Transverse colon (tissue), 4 donors: Measurements from ENCODE around the gene SARS2. TPM values are rescaled to one million over a fixed set of nuclear protein-coding genes. Genes with fewer than 3 reads are reported as not detected.

ENCODE experiments used
- DNase-seq: peaks from one replicate; pipeline ENCODE4 v3.0.0-alpha.2; 2019
- H3K27ac ChIP-seq, 4 donors: fragments of 200-600 bp; sonication (generic); 2 replicates each; pipeline ENCODE4 v1.5.1; 2016 to 2018; ENCODE audit warnings: inconsistent platforms in 4 of 4
- H3K27me3 ChIP-seq: fragments of 200-600 bp; sonication (generic); 2 replicates; pipeline ENCODE4 v1.5.1; 2017; ENCODE audit warnings: inconsistent platforms
- H3K36me3 ChIP-seq, 4 donors: fragments of 200-600 bp; sonication (generic); 2 replicates each; pipeline ENCODE4 v1.5.1; 2017 to 2019; ENCODE audit warnings: inconsistent platforms in 4 of 4
- H3K4me1 ChIP-seq, 4 donors: fragments of 200-600 bp; sonication (generic); 2 replicates each; pipeline ENCODE4 v1.5.1; 2017 to 2020; ENCODE audit warnings: inconsistent platforms in 4 of 4
- H3K4me3 ChIP-seq, 4 donors: fragments of 200-600 bp; sonication (generic); 1 replicate in 1 of 4; 2 replicates in 3 of 4; pipeline versions ENCODE4 v1.5.1 to v1.6.1; 2017 to 2019; ENCODE audit warnings: inconsistent platforms in 4 of 4
- H3K9me3 ChIP-seq, 2 donors: fragments of 200-600 bp; sonication (generic); 2 replicates each; pipeline ENCODE4 v1.5.1; 2017 to 2019; ENCODE audit warnings: inconsistent platforms in 2 of 2
- EP300 ChIP-seq: sonication (generic); formaldehyde crosslinking; IDR thresholded peaks from one replicate; pipeline ENCODE4 v1.6.1; 2017; ENCODE audit warnings: antibody characterized with exemption, low read depth
- POLR2A ChIP-seq: fragments of 450-650 bp; IDR thresholded peaks from one replicate; pipeline ENCODE4 v1.6.1; 2016; ENCODE audit warnings: antibody characterized with exemption, mild to moderate bottlenecking, moderate library complexity
- POLR2AphosphoS5 ChIP-seq, 3 donors: sonication (generic); formaldehyde crosslinking; IDR thresholded peaks; one replicate each; pipeline ENCODE4 v1.6.1; 2016; ENCODE audit warnings: antibody characterized with exemption in 3 of 3
- WGBS, 2 donors: methylation state at CpG; one replicate each; pipeline ENCODE4 v1.1.5; 2018; ENCODE audit warnings: low coverage in 1 of 2; 5-methylcytosine and 5-hydroxymethylcytosine counted together
- in situ Hi-C, 4 donors: fragments of 200-750 bp; cut with MboI; loops; one replicate each; pipeline versions ENCODE4 v1.15.0 to v1.15.1; 2017; ENCODE audit warnings: low sequenced_read_pairs in 3 of 4, low pct_ligation_motif_present in 1 of 4, low pct_unique_long_range_greater_than_20kb in 1 of 4
- intact Hi-C: fragments of 100-400 bp; cut with DNase I; formaldehyde crosslinking; loops from one replicate; pipeline ENCODE4 v1.15.1; 2023; ENCODE audit warnings: low total_unique reads
- total RNA-seq, 4 donors: library from RNA; depleted of rRNA; stranded (reverse); fragments of >200 nt; gene quantifications; one replicate each; pipeline ENCODE4 v1.1.0, GENCODE V29; 2016
- TF ChIP-seq, protein P1 (sequence below), 5 experiments: fragments of 200-600 bp in 3 of 5; fragments of 450-650 bp in 2 of 5; sonication (generic) in 3 of 5; IDR thresholded peaks; 1 replicate in 2 of 5; 2 replicates in 3 of 5; pipeline ENCODE4 v1.5.1; 2016 to 2017; ENCODE audit warnings: antibody characterized with exemption in 5 of 5, inconsistent platforms in 3 of 5, mild to moderate bottlenecking in 2 of 5, moderate library complexity in 1 of 5

The SARS2 gene
- total RNA-seq, 4 donors from 2014 or later, result 21.4 to 186 (median 42.7) TPM

DNA sequence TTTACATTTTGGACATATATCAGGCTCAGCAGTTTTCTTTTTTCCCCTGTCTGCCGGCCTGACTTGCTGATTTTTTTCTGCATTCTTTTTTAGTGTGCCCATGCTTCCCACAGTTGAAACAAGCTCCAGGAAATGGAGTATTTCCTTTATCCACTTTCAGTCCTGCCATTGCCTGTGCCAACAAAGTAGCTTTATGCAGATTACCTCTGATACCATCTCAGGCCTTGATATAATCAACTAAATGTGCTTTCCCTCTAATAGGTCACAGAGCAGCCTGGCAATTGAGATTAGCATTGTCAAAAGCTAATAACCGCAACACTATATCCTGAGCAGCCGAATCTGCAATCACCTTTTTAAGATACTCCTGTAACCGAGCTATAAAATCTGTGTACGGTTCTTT is 9.4 kb upstream of the SARS2 start:
- intact Hi-C loops, result no loop called here
- 60 to 75% methylated on average over 3 to 5 of the region's 5 CpGs for WGBS, 2 donors

DNA sequence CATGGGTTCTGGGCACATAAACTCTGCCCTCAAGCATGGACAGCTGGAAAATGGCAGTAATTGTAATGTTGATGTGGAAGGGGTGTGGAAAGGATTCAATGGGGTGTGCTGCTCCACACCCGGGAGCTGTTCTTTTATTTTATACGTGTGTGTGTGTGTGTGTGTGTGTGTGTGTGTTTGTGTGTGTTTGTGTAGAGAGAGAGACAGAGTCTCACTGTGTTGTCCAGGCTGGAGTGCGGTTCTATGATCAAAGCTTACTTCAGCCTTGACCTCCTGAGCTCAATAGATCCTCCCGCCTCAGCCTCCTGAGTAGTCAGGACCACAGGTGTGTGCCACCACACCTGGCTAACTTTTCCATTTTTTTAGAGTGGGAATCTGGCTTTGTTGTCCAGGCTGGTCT is 3.0 kb upstream of the SARS2 start:
- no peak overlapping the region for H3K4me3 ChIP-seq
- H3K9me3 ChIP-seq, result no peaks in the 10 kb centered on the region
- in situ Hi-C loops (loop anchor here in 3 of 4 donors (25.0 kb wide), 2 partner anchors 396 to 521 kb away; partner anchors contain the start of gene FAM98C (in 2 of the 3)), intact Hi-C loops (no loop called here)
- no peak for DNase-seq
- no peak overlapping the region for H3K27ac ChIP-seq
- H3K27me3 ChIP-seq, result no peaks in the 10 kb centered on the region
- no peaks in the 10 kb centered on the region for H3K36me3 ChIP-seq
- 67% methylated on average over 4 of the region's 4 CpGs; no CpG with 5 or more reads in 1 of the 2 donors for WGBS, 2 donors
- H3K4me1 ChIP-seq, result peaks cover 7 to 19% (median 13%) of the 10 kb centered on the region in 4 donors
- TF ChIP-seq POLR2AphosphoS5 (IDR thresholded peaks at IDR 0.05), result no peak
- TF ChIP-seq POLR2A, result no peak
- TF ChIP-seq EP300, result no peak
- TF ChIP-seq, protein P1, sequence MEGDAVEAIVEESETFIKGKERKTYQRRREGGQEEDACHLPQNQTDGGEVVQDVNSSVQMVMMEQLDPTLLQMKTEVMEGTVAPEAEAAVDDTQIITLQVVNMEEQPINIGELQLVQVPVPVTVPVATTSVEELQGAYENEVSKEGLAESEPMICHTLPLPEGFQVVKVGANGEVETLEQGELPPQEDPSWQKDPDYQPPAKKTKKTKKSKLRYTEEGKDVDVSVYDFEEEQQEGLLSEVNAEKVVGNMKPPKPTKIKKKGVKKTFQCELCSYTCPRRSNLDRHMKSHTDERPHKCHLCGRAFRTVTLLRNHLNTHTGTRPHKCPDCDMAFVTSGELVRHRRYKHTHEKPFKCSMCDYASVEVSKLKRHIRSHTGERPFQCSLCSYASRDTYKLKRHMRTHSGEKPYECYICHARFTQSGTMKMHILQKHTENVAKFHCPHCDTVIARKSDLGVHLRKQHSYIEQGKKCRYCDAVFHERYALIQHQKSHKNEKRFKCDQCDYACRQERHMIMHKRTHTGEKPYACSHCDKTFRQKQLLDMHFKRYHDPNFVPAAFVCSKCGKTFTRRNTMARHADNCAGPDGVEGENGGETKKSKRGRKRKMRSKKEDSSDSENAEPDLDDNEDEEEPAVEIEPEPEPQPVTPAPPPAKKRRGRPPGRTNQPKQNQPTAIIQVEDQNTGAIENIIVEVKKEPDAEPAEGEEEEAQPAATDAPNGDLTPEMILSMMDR (IDR thresholded peaks at IDR 0.05), result no peak

More for the DNA sequence above, 9.4 kb upstream of the SARS2 start:
- no peak for DNase-seq
- no peaks in the 10 kb centered on the region for H3K36me3 ChIP-seq
- no peak overlapping the region for H3K27ac ChIP-seq
- no peaks in the 10 kb centered on the region for H3K9me3 ChIP-seq
- TF ChIP-seq POLR2AphosphoS5 (IDR thresholded peaks at IDR 0.05), result no peak
- TF ChIP-seq, protein P1 (IDR thresholded peaks at IDR 0.05), result no peak
- no peak for TF ChIP-seq EP300
- no peak for TF ChIP-seq POLR2A
- H3K4me3 ChIP-seq, result no peak overlapping the region
- H3K27me3 ChIP-seq, result no peaks in the 10 kb centered on the region
- H3K4me1 ChIP-seq, result no peaks in the 10 kb centered on the region
- in situ Hi-C loops, result loop anchor here in 3 of 4 donors (25.0 kb wide), 2 partner anchors 403 to 528 kb away; partner anchors contain the start of gene FAM98C (in 2 of the 3)

DNA sequence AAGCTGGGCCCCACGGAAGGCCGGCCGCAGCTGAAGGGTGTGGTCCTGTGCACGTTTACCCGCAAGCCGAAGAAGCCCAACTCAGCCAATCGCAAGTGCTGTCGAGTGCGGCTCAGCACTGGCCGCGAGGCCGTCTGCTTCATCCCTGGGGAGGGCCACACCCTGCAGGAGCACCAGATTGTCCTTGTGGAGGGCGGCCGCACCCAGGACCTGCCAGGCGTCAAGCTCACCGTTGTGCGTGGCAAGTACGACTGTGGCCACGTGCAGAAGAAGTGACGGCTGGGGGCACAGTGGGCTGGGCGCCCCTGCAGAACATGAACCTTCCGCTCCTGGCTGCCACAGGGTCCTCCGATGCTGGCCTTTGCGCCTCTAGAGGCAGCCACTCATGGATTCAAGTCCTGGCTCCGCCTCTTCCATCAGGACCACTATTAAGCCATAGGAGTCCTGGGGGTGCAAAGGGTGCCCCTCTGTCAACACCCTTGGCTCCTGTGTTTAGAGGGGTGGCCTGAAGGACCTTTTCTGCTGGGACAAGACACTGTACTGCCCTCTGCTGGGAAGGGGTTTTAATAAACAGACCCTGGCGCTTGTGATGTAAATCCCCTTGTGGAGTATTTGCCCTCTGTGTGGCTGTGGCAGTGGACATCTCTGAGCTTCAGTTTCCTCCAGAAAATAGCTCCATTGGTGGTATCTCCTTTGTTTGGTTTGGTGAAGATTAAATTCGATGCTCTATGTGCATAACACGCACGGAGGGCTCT is 2.0 kb upstream of the SARS2 start:
- H3K4me3 ChIP-seq, result no peak overlapping the region
- TF ChIP-seq POLR2AphosphoS5 (IDR thresholded peaks at IDR 0.05) (no peak), POLR2A (no peak), EP300 (no peak)
- TF ChIP-seq, protein P1 (IDR thresholded peaks at IDR 0.05), result peak in 1 of 5 experiments; percentile 9
- H3K4me1 ChIP-seq, result peaks cover 7 to 19% (median 13%) of the 10 kb centered on the region in 4 donors
- in situ Hi-C loops (loop anchor here in 3 of 4 donors (25.0 kb wide), 2 partner anchors 395 to 520 kb away; partner anchors contain the start of gene FAM98C (in 2 of the 3)), intact Hi-C loops (no loop called here)
- 85 to 97% methylated on average over 6 to 16 of the region's 29 CpGs for WGBS, 2 donors
- no peaks in the 10 kb centered on the region for H3K9me3 ChIP-seq
- no peaks in the 10 kb centered on the region for H3K27me3 ChIP-seq
- no peak overlapping the region for H3K27ac ChIP-seq
- DNase-seq, result no peak
- no peaks in the 10 kb centered on the region for H3K36me3 ChIP-seq

GRCh38 chr19:38931521-38931793 is 894 bp upstream of the SARS2 start:
- no peak for DNase-seq
- H3K4me3 ChIP-seq, result peak overlapping the region; percentile 55 to 83 (median 70)
- in situ Hi-C loops, result loop anchor here in 3 of 4 donors (25.0 kb wide), 2 partner anchors 394 to 519 kb away; partner anchors contain the start of gene FAM98C (in 2 of the 3)
- H3K9me3 ChIP-seq, result no peaks in the 10 kb centered on the region
- H3K27me3 ChIP-seq, result no peaks in the 10 kb centered on the region
- intact Hi-C loops, result no loop called here
- peaks cover 7 to 19% (median 13%) of the 10 kb centered on the region in 4 donors for H3K4me1 ChIP-seq
- no peaks in the 10 kb centered on the region for H3K36me3 ChIP-seq
- TF ChIP-seq POLR2AphosphoS5 (IDR thresholded peaks at IDR 0.05) (no peak), POLR2A (no peak), EP300 (no peak)
- TF ChIP-seq, protein P1 (IDR thresholded peaks at IDR 0.05), result no peak
- 17% methylated on average over 2 to 6 of the region's 8 CpGs for WGBS, 2 donors
- H3K27ac ChIP-seq, result peak overlapping the region; percentile 88 to 93 (median 90)
